GM18909 (cell line): ENCODE measurements around the gene NOC2L.

ENCODE experiments used
- ATAC-seq: cut with Tn5 transposase; IDR thresholded peaks from one replicate; pipeline ENCODE4 v1.9.1; 2021; ENCODE audit warnings: mild to moderate bottlenecking; ENCODE audit not compliant: unreplicated experiment, poor library complexity

NOC2L gene

GRCh38 chr1:919271-919872 lies 39.7 kb downstream of the NOC2L start:
- ATAC-seq = no peak

- ATAC-seq = no peak
These were observed 40.2 kb downstream of the NOC2L start for GRCh38 chr1:918843-919242.

DNA sequence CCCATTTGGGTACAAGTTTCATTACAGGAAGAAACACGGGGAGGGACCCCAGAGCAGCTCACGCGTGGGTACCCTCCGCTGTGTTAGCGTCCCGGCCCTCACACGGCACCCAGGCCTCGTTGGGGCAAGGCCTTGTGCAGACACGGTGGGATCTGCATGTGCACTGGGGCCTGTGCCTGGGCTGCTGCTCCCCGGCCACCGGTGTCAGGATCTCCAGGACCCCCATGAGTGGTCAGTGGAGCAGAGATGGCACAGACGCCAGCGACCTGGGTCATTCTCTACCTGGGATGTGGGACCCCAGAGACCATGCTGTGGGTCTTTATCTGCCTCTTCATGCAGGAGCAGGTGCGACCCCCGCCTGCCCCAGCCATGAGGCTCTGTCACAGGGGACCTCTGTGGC lies 40.7 kb downstream of the NOC2L start:
- ATAC-seq = no peak

- no peak for ATAC-seq
These were observed 41.5 kb downstream of the NOC2L start for GRCh38 chr1:917466-918091.

DNA sequence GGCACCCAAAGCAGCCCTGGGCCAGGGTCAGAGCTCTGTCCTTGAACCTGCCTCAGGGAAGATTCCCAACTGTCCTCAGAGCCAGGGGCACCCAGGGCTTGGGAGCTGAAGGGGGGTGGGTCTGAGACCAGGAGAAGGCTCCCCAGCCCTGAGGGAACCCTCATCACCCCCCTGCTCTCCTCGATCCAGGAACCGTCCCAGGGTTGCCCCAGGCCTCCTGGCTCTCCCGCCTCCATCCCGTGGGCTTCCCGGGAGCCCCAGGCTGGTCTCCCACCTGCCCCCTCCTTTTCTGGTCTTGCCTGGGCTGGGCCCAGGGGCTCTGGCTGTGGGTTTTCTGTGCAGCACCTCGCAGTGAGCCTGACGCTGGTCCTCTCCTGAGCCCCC lies 42.0 kb downstream of the NOC2L start:
- ATAC-seq = no peak

GRCh38 chr1:916173-917075 lies 42.6 kb downstream of the NOC2L start:
- ATAC-seq = no peak

DNA sequence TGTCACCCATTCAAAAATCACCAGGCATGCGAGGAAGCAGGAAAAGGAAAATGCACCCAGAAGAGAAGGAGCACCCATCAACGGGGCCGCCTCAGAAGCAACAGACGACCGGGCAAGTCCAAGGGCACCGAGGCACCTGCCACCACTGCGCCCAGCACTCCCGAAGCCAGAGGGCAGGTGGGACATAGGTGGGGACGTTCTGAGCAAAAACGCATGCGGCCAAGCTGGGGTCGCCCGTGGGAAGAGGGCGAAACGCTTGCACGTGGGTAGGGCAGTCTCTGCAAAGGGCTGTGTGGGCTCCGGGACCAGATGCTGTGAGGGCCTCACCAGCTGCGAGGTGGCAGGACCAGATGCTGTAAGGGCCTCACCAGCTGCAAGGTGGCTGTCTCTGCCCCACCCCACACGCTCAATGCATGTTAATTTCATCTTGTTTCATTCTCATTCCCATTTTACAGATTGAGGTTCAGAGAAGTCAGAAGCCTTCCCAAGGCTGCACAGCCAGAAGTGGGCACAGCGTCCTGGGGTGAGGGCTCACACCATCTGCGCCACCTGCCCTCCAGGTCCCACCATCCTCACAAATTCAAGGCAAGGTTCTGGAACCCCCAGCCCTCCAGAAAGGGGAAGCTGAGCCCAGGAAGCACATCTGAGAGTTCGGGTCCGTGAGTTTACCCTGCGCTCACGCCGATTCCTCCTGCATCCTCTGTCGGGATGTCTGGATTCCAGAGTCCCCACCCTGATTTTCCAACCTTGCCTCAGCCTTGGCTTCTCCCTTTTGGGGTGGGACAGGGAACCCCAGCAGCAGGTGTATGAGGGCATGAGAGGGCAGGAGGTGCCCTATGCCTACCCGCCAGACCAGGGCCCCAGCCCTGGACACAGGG lies 43.5 kb downstream of the NOC2L start:
- no peak for ATAC-seq

GRCh38 chr1:914891-915280 lies 44.2 kb downstream of the NOC2L start:
- ATAC-seq = no peak

- ATAC-seq = no peak
These were observed 44.7 kb downstream of the NOC2L start for GRCh38 chr1:914131-914890.

GRCh38 chr1:913491-914130 lies 45.4 kb downstream of the NOC2L start:
- ATAC-seq = no peak

GRCh38 chr1:912740-913301 lies 46.2 kb downstream of the NOC2L start:
- ATAC-seq = no peak

DNA sequence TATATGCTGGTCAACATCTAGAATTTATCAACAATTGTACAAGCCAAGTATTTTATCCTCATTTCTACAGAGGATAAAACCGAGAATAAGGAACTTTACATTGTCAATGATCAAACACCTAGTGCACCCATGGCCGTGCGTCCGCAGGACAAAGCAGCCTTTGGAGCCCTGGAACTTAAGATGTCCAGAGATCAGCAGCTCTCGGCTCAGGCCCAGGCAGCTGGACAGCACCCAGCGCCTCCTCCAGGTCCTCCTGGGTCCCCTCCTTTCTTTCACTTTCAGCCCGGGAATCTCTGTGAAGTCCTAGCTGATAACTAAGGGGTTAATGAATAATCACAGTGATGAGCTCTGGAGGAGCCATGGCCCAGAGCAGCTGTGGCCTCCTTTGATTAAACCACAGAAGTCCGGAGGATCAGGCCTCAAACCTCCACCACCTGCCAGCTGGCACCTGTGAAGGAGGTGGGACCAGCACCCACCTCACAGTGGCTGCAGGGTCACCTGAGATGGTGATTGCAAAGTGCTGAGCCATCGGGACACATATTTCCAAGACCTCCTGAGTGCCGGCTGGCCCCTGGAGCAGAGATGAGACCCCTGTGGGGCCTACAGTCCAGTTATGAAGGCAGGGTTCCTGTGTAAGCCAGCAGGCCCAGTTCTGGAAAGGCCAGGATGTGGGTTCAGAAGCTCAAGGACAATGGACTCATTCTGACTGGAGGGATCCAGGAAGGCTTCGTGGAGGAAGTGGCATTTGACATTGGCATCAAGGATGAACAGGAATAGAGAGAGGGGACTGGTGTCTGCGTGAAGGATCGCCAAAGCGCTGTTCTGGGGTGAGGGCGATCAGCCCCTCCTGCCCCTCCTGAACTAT lies 46.9 kb downstream of the NOC2L start:
- no peak for ATAC-seq

DNA sequence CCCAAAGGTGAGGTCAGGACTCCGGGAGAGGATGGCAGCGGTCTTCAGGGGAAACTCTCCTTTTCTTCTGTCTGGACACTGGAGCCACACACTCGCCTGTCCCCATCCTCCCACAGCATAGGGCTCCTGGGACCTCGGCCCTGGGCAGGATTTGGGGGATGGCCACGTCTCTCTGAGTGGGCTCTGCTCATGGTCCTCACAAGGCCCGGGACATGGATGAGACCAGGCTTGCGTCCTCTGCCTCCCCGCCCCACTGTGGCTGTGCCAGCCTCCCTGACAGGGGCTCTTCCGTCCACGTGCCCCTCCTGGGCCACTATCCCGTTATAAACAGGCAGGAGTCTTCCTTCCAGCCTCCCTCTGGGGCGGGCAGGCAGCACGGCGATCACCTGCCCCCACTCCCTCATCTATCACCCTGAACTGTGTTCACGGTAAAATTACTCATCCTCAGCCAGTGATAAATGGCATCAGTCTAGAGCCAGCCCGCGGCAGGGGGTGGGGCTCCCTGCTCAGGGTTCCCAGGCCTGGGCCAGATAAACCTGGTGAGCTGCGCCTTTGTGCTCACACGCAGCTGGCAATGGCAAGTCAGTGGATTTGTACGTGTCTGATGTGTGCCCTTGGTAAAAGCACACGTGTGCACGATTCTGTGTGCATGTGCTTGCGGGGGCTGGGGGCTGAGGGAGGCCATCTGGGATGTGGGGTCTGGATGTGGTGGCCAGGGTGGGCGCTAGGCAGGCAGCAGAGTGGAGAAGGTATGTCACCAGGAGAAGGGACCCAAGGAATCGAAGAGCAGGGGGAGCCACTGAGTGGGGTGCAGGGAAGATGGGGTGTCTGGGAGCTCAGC lies 48.0 kb downstream of the NOC2L start:
- no peak for ATAC-seq

GRCh38 chr1:910311-910880 lies 48.7 kb downstream of the NOC2L start:
- ATAC-seq = no peak

GRCh38 chr1:909861-910310 lies 49.2 kb downstream of the NOC2L start:
- no peak for ATAC-seq

- no peak for ATAC-seq
These were observed 50.4 kb downstream of the NOC2L start for GRCh38 chr1:908661-909060.
